GM12801 (cell line): ENCODE measurements around the gene TMEM260.

Experiments
- CTCF ChIP-seq: IDR thresholded peaks from one replicate; pipeline ENCODE4 v1.5.1; 2011; ENCODE audit warnings: control low read depth; ENCODE audit not compliant: insufficient read length; ENCODE audit errors: extremely low read depth

TMEM260 gene

GRCh38 chr14:56659964-56660551 lies 80.5 kb downstream of the TMEM260 start:
- no peak for TF ChIP-seq CTCF

- TF ChIP-seq CTCF: no peak
Measured at GRCh38 chr14:56660677-56661389, 81.2 kb downstream of the TMEM260 start.

GRCh38 chr14:56661478-56661877 lies 81.9 kb downstream of the TMEM260 start:
- no peak for TF ChIP-seq CTCF

- no peak for TF ChIP-seq CTCF
Measured at GRCh38 chr14:56664811-56665421, 85.3 kb downstream of the TMEM260 start.

GRCh38 chr14:56666294-56666693 lies 86.7 kb downstream of the TMEM260 start:
- TF ChIP-seq CTCF: no peak

GRCh38 chr14:56666716-56667115 lies 87.1 kb downstream of the TMEM260 start:
- no peak for TF ChIP-seq CTCF

GRCh38 chr14:56676042-56676441 lies 96.4 kb downstream of the TMEM260 start:
- TF ChIP-seq CTCF: no peak
